ENCODE data around the gene MPPED1. TPM values are rescaled to one million over a fixed set of nuclear protein-coding genes. Genes with fewer than 3 reads are reported as not detected.

MPPED1 gene
- total and polyA plus RNA-seq, 2 donors (not counting 1 experiment from before 2014, with no cell fraction given) = 0.13 TPM; not detected in 1

DNA sequence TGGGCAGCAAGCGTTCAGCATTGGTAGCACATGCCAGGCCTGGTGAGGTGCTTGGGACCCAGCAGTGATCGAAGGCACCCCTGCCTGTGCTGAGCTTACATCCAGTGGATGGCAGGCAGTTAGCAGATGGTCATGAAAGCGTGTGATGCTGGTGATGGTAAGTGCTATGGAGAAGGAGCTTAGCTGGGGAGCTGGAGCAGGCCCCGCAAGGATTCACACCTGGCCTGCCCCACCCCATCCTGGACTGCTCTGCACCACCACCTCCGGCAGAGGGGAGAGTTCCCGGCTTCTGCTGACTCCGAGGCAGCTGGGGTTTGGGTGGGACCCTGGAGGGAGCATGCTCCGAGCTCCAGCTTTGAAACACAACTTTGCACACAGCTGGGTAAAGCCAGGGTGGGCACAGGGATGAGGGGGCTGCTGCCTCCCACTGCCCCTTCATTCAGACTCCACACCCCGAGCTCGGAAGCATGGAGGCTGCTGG, 16.2 kb downstream of the MPPED1 start:
- Mint-ChIP-seq H3K4me3 (no peak overlapping the region), H3K9me3 (ENCODE audit: insufficient read depth) (no peaks in the 10 kb centered on the region), H3K27ac (no peak overlapping the region), H3K27me3 (peaks cover 31% of the 10 kb centered on the region), H3K4me1 (no peaks in the 10 kb centered on the region)
- no peaks in the 10 kb centered on the region for H3K9me3 ChIP-seq (ENCODE audit: control extremely low read depth in 1 of 3, control insufficient read depth in 2 of 3, insufficient read depth in 1 of 3, low read length in 2 of 3)
- ATAC-seq (ENCODE audit: low read depth) = no peak
- H3K27me3 ChIP-seq (replicated peaks in 1 of 4; ENCODE audit: control extremely low read depth in 1 of 4, control insufficient read depth in 3 of 4, insufficient read depth in 4 of 4, low read length in 3 of 4) = peaks cover 0 to 8% (median 1%) of the 10 kb centered on the region in 4 experiments
- intact Hi-C loops (cut with micrococcal nuclease) = no loop called here
- no peak overlapping the region for H3K4me3 ChIP-seq (ENCODE audit: control extremely low read depth in 1 of 5, extremely low read depth in 1 of 5, insufficient read depth in 1 of 5, low read depth in 2 of 5, low read length in 4 of 5)
- no peak overlapping the region for H3K9ac ChIP-seq (ENCODE audit: low read length)
- no peak for DNase-seq
- H4K20me1 ChIP-seq (ENCODE audit: control insufficient read depth, insufficient read depth, low read length, poor library complexity, severe bottlenecking) = no peaks in the 10 kb centered on the region
- H3K36me3 ChIP-seq (replicated peaks in 1 of 2; ENCODE audit: control extremely low read depth in 1 of 2, control insufficient read depth in 1 of 2, extremely low read depth in 1 of 2, insufficient read depth in 2 of 2, low read length in 1 of 2) = no peaks in the 10 kb centered on the region
- TF ChIP-seq, protein P1, sequence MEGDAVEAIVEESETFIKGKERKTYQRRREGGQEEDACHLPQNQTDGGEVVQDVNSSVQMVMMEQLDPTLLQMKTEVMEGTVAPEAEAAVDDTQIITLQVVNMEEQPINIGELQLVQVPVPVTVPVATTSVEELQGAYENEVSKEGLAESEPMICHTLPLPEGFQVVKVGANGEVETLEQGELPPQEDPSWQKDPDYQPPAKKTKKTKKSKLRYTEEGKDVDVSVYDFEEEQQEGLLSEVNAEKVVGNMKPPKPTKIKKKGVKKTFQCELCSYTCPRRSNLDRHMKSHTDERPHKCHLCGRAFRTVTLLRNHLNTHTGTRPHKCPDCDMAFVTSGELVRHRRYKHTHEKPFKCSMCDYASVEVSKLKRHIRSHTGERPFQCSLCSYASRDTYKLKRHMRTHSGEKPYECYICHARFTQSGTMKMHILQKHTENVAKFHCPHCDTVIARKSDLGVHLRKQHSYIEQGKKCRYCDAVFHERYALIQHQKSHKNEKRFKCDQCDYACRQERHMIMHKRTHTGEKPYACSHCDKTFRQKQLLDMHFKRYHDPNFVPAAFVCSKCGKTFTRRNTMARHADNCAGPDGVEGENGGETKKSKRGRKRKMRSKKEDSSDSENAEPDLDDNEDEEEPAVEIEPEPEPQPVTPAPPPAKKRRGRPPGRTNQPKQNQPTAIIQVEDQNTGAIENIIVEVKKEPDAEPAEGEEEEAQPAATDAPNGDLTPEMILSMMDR (IDR thresholded peaks at IDR 0.05) = no peak
- TF ChIP-seq EZH2 (IDR thresholded peaks at IDR 0.05; ENCODE audit: borderline replicate concordance, insufficient read depth, low read depth, low read length, poor library complexity, severe bottlenecking) = no peak
- 90% methylated on average over 7 of the region's 10 CpGs for WGBS (ENCODE audit: insufficient coverage)
- H3K79me2 ChIP-seq (ENCODE audit: control insufficient read depth, insufficient read depth, low read length) = no peaks in the 10 kb centered on the region
- ChIA-PET CTCF (interaction anchor here (1.2 kb wide), 1 partner anchor 126 kb away, joined by 3 read pairs; no protein-coding TSS in a partner anchor), POLR2A (no interaction called here)
- no peak overlapping the region for H2AFZ ChIP-seq (ENCODE audit: insufficient read depth, low read depth, low read length, poor library complexity, severe bottlenecking)
- H3K4me2 ChIP-seq (replicated peaks; ENCODE audit: low read depth, low read length, poor library complexity, severe bottlenecking) = no peak overlapping the region
- H3K4me1 ChIP-seq (ENCODE audit: control insufficient read depth in 2 of 2, insufficient read depth in 2 of 2, low read length in 2 of 2) = no peaks in the 10 kb centered on the region
- H3K27ac ChIP-seq (ENCODE audit: low read length in 2 of 2) = no peak overlapping the region

DNA sequence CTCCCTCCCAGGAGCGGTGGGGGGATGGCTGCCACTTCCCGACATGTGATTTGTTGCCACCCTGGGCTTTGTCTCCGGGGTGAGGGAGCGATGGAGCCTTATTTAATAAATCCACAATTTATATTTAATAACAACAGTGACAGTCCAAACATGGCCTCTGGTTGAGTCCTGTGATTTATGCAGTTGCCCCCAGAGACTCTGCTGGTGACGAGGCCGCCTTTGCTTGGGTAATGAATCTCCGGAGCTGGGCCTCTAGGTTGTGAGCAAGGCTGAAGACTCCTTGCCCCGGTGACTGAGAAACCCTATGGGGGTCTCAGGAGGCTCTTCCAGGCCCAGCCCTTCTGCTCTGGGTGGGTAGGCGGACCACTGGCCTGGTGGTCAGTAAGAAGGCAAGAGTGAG, 16.7 kb downstream of the MPPED1 start:
- TF ChIP-seq EZH2 (IDR thresholded peaks at IDR 0.05; ENCODE audit: borderline replicate concordance, insufficient read depth, low read depth, low read length, poor library complexity, severe bottlenecking) = no peak
- TF ChIP-seq, protein P1 (IDR thresholded peaks at IDR 0.05) = no peak
- Histone ChIP-seq H3K4me2 (replicated peaks; ENCODE audit: low read depth, low read length, poor library complexity, severe bottlenecking) (no peak overlapping the region), H3K27me3 (replicated peaks in 1 of 4; ENCODE audit: control extremely low read depth in 1 of 4, control insufficient read depth in 3 of 4, insufficient read depth in 4 of 4, low read length in 3 of 4) (peaks cover 0 to 8% (median 1%) of the 10 kb centered on the region in 4 experiments), H3K4me3 (ENCODE audit: control extremely low read depth in 1 of 5, extremely low read depth in 1 of 5, insufficient read depth in 1 of 5, low read depth in 2 of 5, low read length in 4 of 5) (no peak overlapping the region), H3K79me2 (ENCODE audit: control insufficient read depth, insufficient read depth, low read length) (no peaks in the 10 kb centered on the region), H3K27ac (ENCODE audit: low read length in 2 of 2) (no peak overlapping the region), H3K9ac (ENCODE audit: low read length) (no peak overlapping the region), H3K36me3 (replicated peaks in 1 of 2; ENCODE audit: control extremely low read depth in 1 of 2, control insufficient read depth in 1 of 2, extremely low read depth in 1 of 2, insufficient read depth in 2 of 2, low read length in 1 of 2) (no peaks in the 10 kb centered on the region), H3K4me1 (ENCODE audit: control insufficient read depth in 2 of 2, insufficient read depth in 2 of 2, low read length in 2 of 2) (no peaks in the 10 kb centered on the region), H2AFZ (ENCODE audit: insufficient read depth, low read depth, low read length, poor library complexity, severe bottlenecking) (no peak overlapping the region), H4K20me1 (ENCODE audit: control insufficient read depth, insufficient read depth, low read length, poor library complexity, severe bottlenecking) (no peaks in the 10 kb centered on the region), H3K9me3 (ENCODE audit: control extremely low read depth in 1 of 3, control insufficient read depth in 2 of 3, insufficient read depth in 1 of 3, low read length in 2 of 3) (no peaks in the 10 kb centered on the region)
- WGBS (ENCODE audit: insufficient coverage) = 95% methylated on average over 6 of the region's 9 CpGs
- intact Hi-C loops (cut with micrococcal nuclease) = no loop called here
- ATAC-seq (ENCODE audit: low read depth) (no peak), DNase-seq (no peak)
- no peak overlapping the region for H3K27ac Mint-ChIP-seq
- CTCF ChIA-PET = interaction anchor here (1.2 kb wide), 1 partner anchor 127 kb away, joined by 3 read pairs; no protein-coding TSS in a partner anchor
- H3K9me3 Mint-ChIP-seq (ENCODE audit: insufficient read depth) = no peaks in the 10 kb centered on the region
- H3K4me3 Mint-ChIP-seq = no peak overlapping the region
- peaks cover 31% of the 10 kb centered on the region for H3K27me3 Mint-ChIP-seq
- no peaks in the 10 kb centered on the region for H3K4me1 Mint-ChIP-seq
- POLR2A ChIA-PET = no interaction called here

All from B cell (primary cell).